T-helper 17 cell (primary cell): ENCODE measurements around the gene SRSF4. TPM values are rescaled to one million over a fixed set of nuclear protein-coding genes. Genes with fewer than 3 reads are reported as not detected.
A peak's percentile ranks its signal among the peaks of the same experiment; 100 is the strongest.
"Not testable (repeated sequence)": the region's sequence is repeated elsewhere in the genome, so short reads cannot be mapped to it uniquely, and the experiment has no call there.

Source experiments
- ATAC-seq: fragments of 150-1000 bp; cut with Tn5 transposase; 2 replicates; pipeline ENCODE4 v1.10.0; 2021; ENCODE audit warnings: mild to moderate bottlenecking, moderate library complexity
- DNase-seq, 3 donors: peaks; one replicate each; pipeline versions ENCODE4 v3.0.0 to v3.0.0-alpha.2; 2020 to 2021
- H3K9me3 ChIP-seq: one replicate; pipeline ENCODE4 v1.7.0; 2013; ENCODE audit warnings: low read length, mild to moderate bottlenecking; ENCODE audit not compliant: control insufficient read depth, poor library complexity, severe bottlenecking
- H3K27ac Mint-ChIP-seq: one replicate; pipeline ENCODE4 v1.8.0; 2022; ENCODE audit warnings: mild to moderate bottlenecking, moderate library complexity, mixed read lengths
- H3K27me3 Mint-ChIP-seq: one replicate; pipeline ENCODE4 v1.8.0; 2022; ENCODE audit warnings: mixed read lengths
- H3K36me3 Mint-ChIP-seq: one replicate; pipeline ENCODE4 v1.8.0; 2022; ENCODE audit warnings: low read depth, mixed read lengths
- H3K4me1 Mint-ChIP-seq: one replicate; pipeline ENCODE4 v1.8.0; 2022; ENCODE audit warnings: mild to moderate bottlenecking, mixed read lengths
- H3K4me3 Mint-ChIP-seq: one replicate; pipeline ENCODE4 v1.8.0; 2022; ENCODE audit warnings: mild to moderate bottlenecking, moderate library complexity, mixed read lengths
- total RNA-seq, 4 donors: library from RNA in 2 of 4; stranded (reverse) in 2 of 4; gene quantifications; one replicate each; pipeline ENCODE4 v1.2.3 and lab custom pipeline; 2022 to 2026

SRSF4 gene
- total RNA-seq, 2 donors from 2014 or later, result 88.8 to 103 TPM

DNA sequence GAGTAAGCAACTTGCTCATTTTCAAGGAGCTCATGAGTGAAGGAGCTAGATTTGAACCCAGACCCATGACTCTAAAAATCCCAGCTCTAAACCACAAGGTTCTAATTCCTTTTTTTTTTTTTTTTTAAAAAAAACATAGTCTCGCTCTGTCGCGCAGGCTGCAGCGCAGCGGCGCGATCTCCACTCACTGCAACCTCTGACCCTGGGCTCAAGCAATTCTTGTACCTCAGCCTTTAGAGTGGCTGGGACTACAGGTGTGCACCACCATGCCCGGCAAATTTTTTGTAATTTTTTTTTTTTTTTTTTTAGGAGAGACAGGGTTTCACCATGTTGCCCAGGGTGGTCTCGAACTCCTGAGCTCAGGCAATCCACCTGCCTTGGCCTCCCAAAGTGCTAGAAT lies 13.8 kb downstream of the SRSF4 start:
- Mint-ChIP-seq H3K4me1 (peaks cover 59% of the 10 kb centered on the region), H3K27me3 (no peaks in the 10 kb centered on the region), H3K27ac (peak overlapping the region; percentile 84), H3K4me3 (no peak overlapping the region), H3K36me3 (peaks cover 2% of the 10 kb centered on the region)
- no peaks in the 10 kb centered on the region for H3K9me3 ChIP-seq
- DNase-seq (no peak), ATAC-seq (no peak)

GRCh38 chr1:29166291-29166878 lies 15.3 kb downstream of the SRSF4 start:
- Mint-ChIP-seq H3K27me3 (no peaks in the 10 kb centered on the region), H3K4me1 (peaks cover 55% of the 10 kb centered on the region), H3K36me3 (peaks cover 2% of the 10 kb centered on the region), H3K27ac (peak overlapping the region; percentile 84), H3K4me3 (peak overlapping the region; percentile 57)
- no peaks in the 10 kb centered on the region for H3K9me3 ChIP-seq
- ATAC-seq (peak; percentile 36), DNase-seq (no peak)

DNA sequence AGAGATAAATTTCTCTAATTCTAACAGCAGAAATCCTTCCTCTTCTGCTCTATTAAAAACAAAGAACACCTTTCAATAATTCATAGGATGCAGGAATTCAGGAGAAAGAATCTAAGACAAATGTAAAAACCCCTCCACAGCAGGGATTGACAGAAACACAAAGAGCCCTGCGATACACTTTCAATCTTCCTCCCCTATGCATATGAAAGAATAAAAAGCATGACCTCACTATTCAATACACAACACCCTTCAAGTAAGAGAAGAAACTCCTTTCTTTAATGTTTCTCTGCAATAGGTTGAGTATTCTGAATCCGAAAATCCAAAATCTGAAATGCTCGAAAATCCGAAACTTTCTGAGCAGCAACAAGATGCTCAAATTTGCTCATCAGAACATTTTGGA lies 17.1 kb downstream of the SRSF4 start:
- H3K27ac Mint-ChIP-seq, result peak overlapping the region; percentile 88
- no peak for ATAC-seq
- no peaks in the 10 kb centered on the region for H3K9me3 ChIP-seq

GRCh38 chr1:29162476-29163138 lies 19.1 kb downstream of the SRSF4 start:
- H3K36me3 Mint-ChIP-seq, result peaks cover 5% of the 10 kb centered on the region
- H3K9me3 ChIP-seq, result no peaks in the 10 kb centered on the region
- peak overlapping the region; percentile 24 for H3K27ac Mint-ChIP-seq
- H3K4me1 Mint-ChIP-seq, result peaks cover 31% of the 10 kb centered on the region
- H3K27me3 Mint-ChIP-seq, result no peaks in the 10 kb centered on the region
- ATAC-seq (no peak), DNase-seq (no peak)
- no peak overlapping the region for H3K4me3 Mint-ChIP-seq

More for the DNA sequence above, 17.1 kb downstream of the SRSF4 start:
- DNase-seq, result no peak
- Mint-ChIP-seq H3K4me1 (peaks cover 42% of the 10 kb centered on the region), H3K27me3 (no peaks in the 10 kb centered on the region), H3K4me3 (no peak overlapping the region), H3K36me3 (peaks cover 2% of the 10 kb centered on the region)

GRCh38 chr1:29162025-29162424 lies 19.7 kb downstream of the SRSF4 start:
- peak overlapping the region; percentile 24 for H3K27ac Mint-ChIP-seq
- peaks cover 5% of the 10 kb centered on the region for H3K36me3 Mint-ChIP-seq
- ATAC-seq (no peak), DNase-seq (no peak)
- H3K27me3 Mint-ChIP-seq, result no peaks in the 10 kb centered on the region
- peaks cover 27% of the 10 kb centered on the region for H3K4me1 Mint-ChIP-seq
- no peak overlapping the region for H3K4me3 Mint-ChIP-seq
- H3K9me3 ChIP-seq, result no peaks in the 10 kb centered on the region

GRCh38 chr1:29159773-29160172 lies 21.9 kb downstream of the SRSF4 start:
- no peaks in the 10 kb centered on the region for H3K27me3 Mint-ChIP-seq
- ATAC-seq, result no peak

DNA sequence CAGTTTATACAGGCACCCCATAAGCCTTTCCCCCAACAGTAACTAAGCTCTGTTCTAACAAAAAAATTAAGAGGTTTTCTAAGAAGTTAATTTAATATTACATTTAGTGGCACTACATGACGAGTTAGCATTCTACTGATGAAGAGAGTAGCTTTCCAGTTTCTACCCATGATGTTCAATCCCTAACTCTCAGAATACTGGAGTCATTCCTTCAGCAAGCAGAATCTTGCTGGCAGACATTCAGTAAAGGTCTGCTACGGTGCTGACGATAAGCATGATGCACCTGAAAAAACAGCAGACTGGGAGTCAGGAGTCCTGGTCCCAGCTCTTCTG lies 24.5 kb downstream of the SRSF4 start:
- Mint-ChIP-seq H3K27me3 (no peaks in the 10 kb centered on the region), H3K4me3 (no peak overlapping the region), H3K27ac (peak overlapping the region; percentile 73), H3K36me3 (peaks cover 4% of the 10 kb centered on the region), H3K4me1 (peaks cover 3% of the 10 kb centered on the region)
- ATAC-seq, result no peak
- DNase-seq, result no peak
- H3K9me3 ChIP-seq, result no peaks in the 10 kb centered on the region

More at GRCh38 chr1:29159773-29160172, 21.9 kb downstream of the SRSF4 start:
- no peaks in the 10 kb centered on the region for H3K9me3 ChIP-seq
- no peak for DNase-seq
- no peak overlapping the region for H3K4me3 Mint-ChIP-seq
- H3K4me1 Mint-ChIP-seq, result peaks cover 13% of the 10 kb centered on the region
- peaks cover 2% of the 10 kb centered on the region for H3K36me3 Mint-ChIP-seq
- H3K27ac Mint-ChIP-seq, result no peak overlapping the region

DNA sequence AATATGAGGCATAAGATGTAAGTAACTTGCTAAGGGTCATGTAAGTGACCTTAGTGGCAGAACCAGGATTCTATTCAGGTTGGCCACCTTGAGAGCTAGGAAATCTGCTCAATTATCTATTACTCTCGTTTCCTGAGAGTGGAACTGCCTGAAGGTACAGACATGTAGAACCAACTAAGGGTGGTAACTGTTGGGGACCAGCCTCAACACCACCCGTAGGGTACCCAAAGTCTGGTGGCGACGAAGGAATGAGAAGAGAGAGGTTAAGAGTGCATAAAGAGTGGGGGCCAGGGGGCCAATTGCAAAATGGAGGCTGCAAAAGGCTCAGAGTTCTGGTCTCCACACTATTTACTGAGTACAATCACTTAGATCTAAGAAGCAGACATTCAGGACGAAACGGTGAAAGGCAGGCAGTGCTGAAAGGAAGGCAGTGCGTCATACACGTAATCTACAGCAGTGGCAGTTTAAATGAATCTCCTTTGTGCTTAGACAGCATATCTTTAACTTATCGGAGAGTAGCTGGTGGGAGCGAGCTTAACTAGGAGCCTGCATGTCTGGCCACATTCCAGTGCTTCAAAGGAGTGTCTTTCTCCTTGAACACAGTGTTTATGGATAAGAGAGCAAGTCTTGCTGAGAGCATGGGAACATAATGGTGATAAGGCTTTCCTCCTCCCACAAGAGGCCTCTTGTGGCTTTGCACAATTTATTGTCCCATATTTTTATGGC lies 25.0 kb downstream of the SRSF4 start:
- Mint-ChIP-seq H3K4me3 (peak overlapping the region; percentile 25), H3K27me3 (no peaks in the 10 kb centered on the region), H3K4me1 (peaks cover 3% of the 10 kb centered on the region), H3K36me3 (peaks cover 4% of the 10 kb centered on the region), H3K27ac (peak overlapping the region; percentile 71)
- no peak for DNase-seq
- no peak for ATAC-seq
- no peaks in the 10 kb centered on the region for H3K9me3 ChIP-seq

- ATAC-seq, result no peak
- no peaks in the 10 kb centered on the region for H3K9me3 ChIP-seq
- Mint-ChIP-seq H3K4me1 (peaks cover 7% of the 10 kb centered on the region), H3K27me3 (no peaks in the 10 kb centered on the region), H3K4me3 (no peak overlapping the region), H3K36me3 (peaks cover 12% of the 10 kb centered on the region), H3K27ac (no peak overlapping the region)
- no peak for DNase-seq
Observed at GRCh38 chr1:29152046-29152805, 29.5 kb downstream of the SRSF4 start.

- not testable (repeated sequence) for H3K4me3 Mint-ChIP-seq, H3K4me1 Mint-ChIP-seq, H3K27ac Mint-ChIP-seq, DNase-seq, H3K9me3 ChIP-seq, H3K27me3 Mint-ChIP-seq, ATAC-seq
- peaks cover 16% of the 10 kb centered on the region for H3K36me3 Mint-ChIP-seq
Observed at GRCh38 chr1:29150346-29150745, 31.4 kb downstream of the SRSF4 start.

DNA sequence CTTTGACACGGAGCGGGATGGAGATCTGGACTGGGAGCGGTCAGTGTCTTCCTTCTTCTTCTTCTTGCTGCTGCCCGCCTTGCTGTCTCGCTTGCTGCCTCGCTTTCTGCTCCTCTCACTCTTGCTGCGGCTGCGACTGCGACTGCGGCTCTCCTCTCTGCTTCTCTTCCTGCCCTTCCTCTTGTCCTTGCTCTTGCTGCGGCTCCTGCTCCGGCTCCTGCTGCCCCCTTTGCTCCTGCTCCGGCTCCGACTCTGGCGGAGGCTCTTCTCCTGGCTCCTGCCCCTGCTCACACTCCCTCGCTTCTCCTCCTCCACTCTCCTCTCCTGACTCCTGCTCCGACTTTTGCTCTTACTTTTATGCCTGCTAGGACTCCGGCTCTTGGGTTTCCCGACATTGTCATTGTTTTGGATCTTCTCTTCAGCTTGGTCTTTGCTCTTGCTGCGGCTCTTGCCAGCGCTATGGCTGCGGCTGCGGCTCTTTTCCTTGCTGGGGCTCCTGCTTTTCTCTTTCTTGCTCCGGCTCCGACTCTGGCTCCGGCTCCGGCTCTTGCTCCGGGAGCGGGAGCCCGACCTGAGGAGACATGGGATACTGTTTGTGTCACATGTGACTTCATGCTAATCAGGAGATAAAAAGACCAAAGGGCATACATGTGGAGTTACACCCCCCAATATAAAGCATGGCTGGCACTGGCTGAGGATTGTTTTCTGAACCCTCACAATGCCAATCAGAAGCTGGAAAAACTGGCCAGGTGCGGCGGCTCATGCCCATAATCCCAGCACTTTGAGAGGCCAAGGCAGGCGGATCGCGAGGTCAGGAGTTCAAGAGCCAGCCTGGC lies 32.8 kb downstream of the SRSF4 start:
- no peak for ATAC-seq
- H3K4me1 Mint-ChIP-seq, result peaks cover 4% of the 10 kb centered on the region
- no peak overlapping the region for H3K4me3 Mint-ChIP-seq
- no peaks in the 10 kb centered on the region for H3K9me3 ChIP-seq
- no peaks in the 10 kb centered on the region for H3K27me3 Mint-ChIP-seq
- peaks cover 16% of the 10 kb centered on the region for H3K36me3 Mint-ChIP-seq
- DNase-seq, result no peak
- H3K27ac Mint-ChIP-seq, result no peak overlapping the region

DNA sequence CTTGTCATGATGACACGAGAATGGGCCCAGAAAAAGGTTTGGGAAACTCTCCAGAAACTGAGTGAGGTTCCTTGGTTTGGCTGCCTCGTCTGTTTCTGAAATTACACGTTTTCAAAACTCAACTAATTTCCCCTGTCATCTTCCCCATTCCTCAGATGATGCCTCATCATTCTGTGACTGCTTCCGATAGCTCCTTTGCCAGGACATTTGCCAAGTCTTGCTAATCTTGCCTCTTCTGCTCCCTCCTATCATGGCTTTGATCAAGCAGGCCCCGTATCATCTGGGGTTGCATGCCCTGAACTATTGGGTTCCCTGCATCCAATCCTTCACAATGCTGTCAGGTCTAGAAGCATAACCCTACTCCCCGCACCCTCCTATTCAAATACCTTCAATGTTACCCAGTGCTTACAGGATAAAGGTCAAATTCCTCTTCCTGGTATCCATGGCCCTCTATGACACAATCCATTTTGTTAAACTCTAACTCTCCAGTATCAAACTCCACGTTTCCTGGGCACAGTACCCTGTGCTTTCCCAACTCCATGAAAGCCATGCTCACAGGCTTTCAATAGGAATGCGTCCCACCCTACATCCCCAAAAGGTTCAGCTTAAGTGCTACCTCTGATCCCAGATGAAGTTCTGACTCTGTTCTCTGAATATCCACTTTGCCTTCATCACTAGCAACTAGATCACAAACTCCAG lies 35.8 kb downstream of the SRSF4 start:
- H3K4me3 Mint-ChIP-seq, result no peak overlapping the region
- DNase-seq (no peak), ATAC-seq (no peak)
- H3K9me3 ChIP-seq, result no peaks in the 10 kb centered on the region
- peaks cover 14% of the 10 kb centered on the region for H3K36me3 Mint-ChIP-seq
- peaks cover 4% of the 10 kb centered on the region for H3K4me1 Mint-ChIP-seq
- H3K27me3 Mint-ChIP-seq, result no peaks in the 10 kb centered on the region
- peak overlapping the region; percentile 27 for H3K27ac Mint-ChIP-seq
